ENCODE data around the gene PLD6.
A peak's percentile ranks its signal among the peaks of the same experiment; 100 is the strongest.
"Not testable (repeated sequence)": the region's sequence is repeated elsewhere in the genome, so short reads cannot be mapped to it uniquely, and the experiment has no call there.

Gene PLD6

GRCh38 chr17:17206124-17206912 lies at the start of gene PLD6:
Gene PLD6, minus strand, starts transcription at chr17:17206333. Its CDS starts 47 bp downstream, at chr17:17206286.
- DNase-seq = peak; percentile 97

GRCh38 chr17:17255689-17256088 lies 49.6 kb upstream of the PLD6 start:
- DNase-seq = not testable (repeated sequence)

- no peak for DNase-seq
These were observed 47.9 kb upstream of the PLD6 start for GRCh38 chr17:17254036-17254435.

- no peak for DNase-seq
These were observed 47.3 kb upstream of the PLD6 start for GRCh38 chr17:17253406-17253805.

- DNase-seq = no peak
These were observed 46.1 kb upstream of the PLD6 start for GRCh38 chr17:17252149-17252661.

GRCh38 chr17:17246879-17247278 lies 40.7 kb upstream of the PLD6 start:
- DNase-seq = no peak

GRCh38 chr17:17243163-17243562 lies 37.0 kb upstream of the PLD6 start:
- DNase-seq = no peak

- no peak for DNase-seq
These were observed 36.1 kb upstream of the PLD6 start for GRCh38 chr17:17242246-17242645.

- DNase-seq = no peak
These were observed 35.5 kb upstream of the PLD6 start for GRCh38 chr17:17241656-17242055.

GRCh38 chr17:17239832-17240231 lies 33.7 kb upstream of the PLD6 start:
- DNase-seq = no peak

GRCh38 chr17:17237026-17237799 lies 31.1 kb upstream of the PLD6 start, which contains the start of gene FLCN:
Gene FLCN, minus strand, starts transcription at chr17:17237168. Its CDS starts 9,031 bp downstream, at chr17:17228137.
- DNase-seq = peak; percentile 92

GRCh38 chr17:17236295-17237025 lies 30.3 kb upstream of the PLD6 start:
- no peak for DNase-seq

- DNase-seq = no peak
These were observed 29.4 kb upstream of the PLD6 start for GRCh38 chr17:17235212-17236174.

GRCh38 chr17:17232303-17232621 lies 26.1 kb upstream of the PLD6 start:
- DNase-seq = no peak

GRCh38 chr17:17231621-17232302 lies 25.6 kb upstream of the PLD6 start:
- DNase-seq = no peak

- no peak for DNase-seq
These were observed 23.6 kb upstream of the PLD6 start for GRCh38 chr17:17229416-17230384.

GRCh38 chr17:17228521-17229279 lies 22.6 kb upstream of the PLD6 start:
- no peak for DNase-seq

- DNase-seq = no peak
These were observed 21.7 kb upstream of the PLD6 start for GRCh38 chr17:17227608-17228520.
